Epithelial cell of esophagus (primary cell): ENCODE data around the gene ALDH1B1.
A peak's percentile ranks its signal among the peaks of the same experiment; 100 is the strongest.

Source experiments
- DNase-seq: peaks from one replicate; pipeline ENCODE4 v3.0.0; 2010; ENCODE audit warnings: low read depth
- H3K4me3 ChIP-seq: 2 replicates; pipeline ENCODE4 v1.5.1; 2011; ENCODE audit warnings: mild to moderate bottlenecking, low read length, control low read depth
- TF ChIP-seq, protein P1 (sequence below): IDR thresholded peaks from 2 replicates; pipeline ENCODE4 v1.5.1; 2011; ENCODE audit warnings: low read depth, mild to moderate bottlenecking, low read length, control low read depth, inconsistent platforms; ENCODE audit not compliant: insufficient read depth; ENCODE audit errors: missing control alignments

Gene ALDH1B1

DNA sequence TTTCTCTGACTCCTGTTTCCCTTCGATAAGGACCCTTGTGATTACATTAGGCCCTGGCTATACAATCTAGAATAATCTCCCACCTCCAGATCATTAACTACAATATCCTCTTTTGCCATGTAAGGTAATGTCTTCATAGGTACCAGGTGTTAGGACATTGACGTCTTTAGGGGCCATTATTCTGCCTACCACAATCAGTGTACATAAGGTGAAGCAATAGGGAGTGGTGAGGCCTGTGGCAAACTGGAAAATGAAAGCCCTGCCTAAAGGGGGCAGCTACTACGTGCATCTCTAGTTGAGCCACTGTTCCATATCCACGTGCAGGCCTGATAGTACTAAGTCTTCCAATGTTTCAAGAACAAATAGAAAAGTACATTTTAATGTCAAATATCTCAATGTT, 4.8 kb upstream of the ALDH1B1 start:
- no peak for DNase-seq
- no peak overlapping the region for H3K4me3 ChIP-seq
- TF ChIP-seq, protein P1, sequence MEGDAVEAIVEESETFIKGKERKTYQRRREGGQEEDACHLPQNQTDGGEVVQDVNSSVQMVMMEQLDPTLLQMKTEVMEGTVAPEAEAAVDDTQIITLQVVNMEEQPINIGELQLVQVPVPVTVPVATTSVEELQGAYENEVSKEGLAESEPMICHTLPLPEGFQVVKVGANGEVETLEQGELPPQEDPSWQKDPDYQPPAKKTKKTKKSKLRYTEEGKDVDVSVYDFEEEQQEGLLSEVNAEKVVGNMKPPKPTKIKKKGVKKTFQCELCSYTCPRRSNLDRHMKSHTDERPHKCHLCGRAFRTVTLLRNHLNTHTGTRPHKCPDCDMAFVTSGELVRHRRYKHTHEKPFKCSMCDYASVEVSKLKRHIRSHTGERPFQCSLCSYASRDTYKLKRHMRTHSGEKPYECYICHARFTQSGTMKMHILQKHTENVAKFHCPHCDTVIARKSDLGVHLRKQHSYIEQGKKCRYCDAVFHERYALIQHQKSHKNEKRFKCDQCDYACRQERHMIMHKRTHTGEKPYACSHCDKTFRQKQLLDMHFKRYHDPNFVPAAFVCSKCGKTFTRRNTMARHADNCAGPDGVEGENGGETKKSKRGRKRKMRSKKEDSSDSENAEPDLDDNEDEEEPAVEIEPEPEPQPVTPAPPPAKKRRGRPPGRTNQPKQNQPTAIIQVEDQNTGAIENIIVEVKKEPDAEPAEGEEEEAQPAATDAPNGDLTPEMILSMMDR, result no peak

DNA sequence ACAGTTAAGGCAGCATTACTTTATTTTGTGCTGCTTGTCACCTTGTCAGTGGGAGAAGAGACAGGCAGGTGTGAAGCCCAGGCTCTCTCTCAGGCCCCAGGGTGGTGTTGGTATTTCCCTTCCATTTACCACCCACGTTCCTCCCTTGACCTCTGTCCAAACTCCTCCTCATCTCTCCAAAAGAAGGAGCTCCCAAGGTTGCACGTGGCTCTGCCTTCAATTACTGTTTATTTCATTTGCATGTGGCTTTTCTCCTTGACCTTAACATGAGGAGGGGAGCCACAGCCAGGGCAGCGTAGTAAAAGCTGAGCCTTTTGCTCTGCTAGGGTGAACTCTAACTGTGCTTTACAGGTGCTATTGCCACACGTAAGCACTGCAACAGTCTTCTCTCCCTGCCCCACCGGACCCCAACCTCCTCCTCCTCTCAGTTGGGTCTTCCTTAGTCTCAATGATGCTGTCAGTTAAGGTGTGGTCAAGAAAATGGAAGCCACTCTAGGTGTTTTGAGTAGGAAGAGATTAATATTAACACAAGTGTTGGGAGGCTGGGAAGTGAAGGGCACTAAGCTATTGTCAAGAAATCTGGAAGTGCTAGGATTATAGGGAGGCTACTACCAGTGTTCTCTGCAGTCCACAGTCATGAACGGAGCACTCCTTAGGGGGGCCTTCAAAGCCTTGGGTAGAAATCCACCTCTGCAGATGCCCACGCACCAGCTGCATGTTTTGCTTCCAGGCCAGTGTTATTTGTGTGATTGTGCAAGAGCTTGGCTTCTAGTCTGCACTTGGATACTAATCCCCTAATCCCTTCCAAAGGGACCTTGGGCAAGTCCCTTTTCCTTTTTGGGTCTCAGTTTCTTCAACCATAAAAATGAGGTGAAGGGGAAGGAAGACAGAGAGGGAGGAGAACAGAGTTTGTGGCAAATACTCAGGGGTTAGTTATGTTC, 3.9 kb upstream of the ALDH1B1 start:
- TF ChIP-seq, protein P1, result no peak
- DNase-seq, result peak; percentile 13
- no peak overlapping the region for H3K4me3 ChIP-seq

DNA sequence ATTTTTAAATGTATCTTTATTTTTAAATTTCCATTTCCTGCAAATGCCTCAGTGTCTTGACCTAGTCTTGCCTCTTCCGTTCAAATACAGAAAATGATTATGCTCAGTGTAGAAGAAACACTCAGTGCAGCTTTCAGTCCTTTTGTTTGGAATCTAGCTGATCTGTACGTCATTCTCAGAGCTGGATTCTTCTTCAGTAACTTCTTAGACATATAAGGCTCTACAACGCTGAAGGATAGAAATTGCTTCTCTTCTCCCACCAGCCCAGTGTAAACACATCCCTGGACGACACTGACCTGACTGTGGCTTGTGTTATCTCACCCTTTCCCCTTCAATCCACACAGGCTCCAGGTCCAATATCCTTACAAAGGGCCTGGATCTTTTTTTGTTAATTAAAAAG, 3.2 kb upstream of the ALDH1B1 start:
- DNase-seq, result no peak
- no peak overlapping the region for H3K4me3 ChIP-seq
- TF ChIP-seq, protein P1, result no peak

DNA sequence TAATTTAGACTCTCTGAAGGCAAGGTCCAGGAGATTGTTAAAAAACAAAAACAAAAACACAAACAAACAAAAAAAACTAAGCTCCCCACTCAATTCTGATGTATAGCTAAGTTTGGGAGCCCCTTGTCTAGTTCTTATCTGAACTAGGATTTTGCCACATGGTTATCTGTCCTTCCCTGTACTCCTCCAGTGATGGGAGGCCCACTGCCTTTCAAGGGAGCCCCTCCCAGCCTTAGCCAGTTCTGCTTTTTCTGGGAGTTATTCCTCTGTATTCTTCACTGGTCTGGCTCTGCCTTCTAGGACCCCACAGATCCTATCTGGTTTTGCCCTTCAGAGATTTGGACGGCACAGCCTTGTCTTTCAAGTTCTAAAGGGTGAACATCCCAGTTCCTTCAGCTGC, 2.1 kb upstream of the ALDH1B1 start:
- TF ChIP-seq, protein P1, result no peak
- DNase-seq, result no peak
- H3K4me3 ChIP-seq, result no peak overlapping the region

DNA sequence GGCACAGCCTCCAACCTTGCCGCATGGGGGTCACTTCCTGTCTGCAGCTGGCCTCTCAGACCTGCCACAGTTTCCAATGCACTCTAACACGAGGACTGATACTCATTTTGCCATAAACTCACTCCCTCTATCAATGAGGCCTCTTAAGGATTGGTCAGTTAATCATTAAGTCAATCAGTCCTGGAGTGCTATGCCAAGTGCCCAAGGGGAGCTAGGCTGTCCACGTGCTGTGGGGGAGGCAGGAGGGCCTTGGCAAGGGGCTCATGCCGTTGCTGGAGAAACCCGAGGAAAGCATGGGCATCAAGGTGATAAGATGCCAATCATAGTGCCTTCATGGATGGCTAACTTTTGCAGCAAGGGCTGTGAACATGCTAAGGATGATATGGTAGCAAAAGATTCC, 1.7 kb upstream of the ALDH1B1 start:
- TF ChIP-seq, protein P1, result no peak
- no peak for DNase-seq
- H3K4me3 ChIP-seq, result no peak overlapping the region

DNA sequence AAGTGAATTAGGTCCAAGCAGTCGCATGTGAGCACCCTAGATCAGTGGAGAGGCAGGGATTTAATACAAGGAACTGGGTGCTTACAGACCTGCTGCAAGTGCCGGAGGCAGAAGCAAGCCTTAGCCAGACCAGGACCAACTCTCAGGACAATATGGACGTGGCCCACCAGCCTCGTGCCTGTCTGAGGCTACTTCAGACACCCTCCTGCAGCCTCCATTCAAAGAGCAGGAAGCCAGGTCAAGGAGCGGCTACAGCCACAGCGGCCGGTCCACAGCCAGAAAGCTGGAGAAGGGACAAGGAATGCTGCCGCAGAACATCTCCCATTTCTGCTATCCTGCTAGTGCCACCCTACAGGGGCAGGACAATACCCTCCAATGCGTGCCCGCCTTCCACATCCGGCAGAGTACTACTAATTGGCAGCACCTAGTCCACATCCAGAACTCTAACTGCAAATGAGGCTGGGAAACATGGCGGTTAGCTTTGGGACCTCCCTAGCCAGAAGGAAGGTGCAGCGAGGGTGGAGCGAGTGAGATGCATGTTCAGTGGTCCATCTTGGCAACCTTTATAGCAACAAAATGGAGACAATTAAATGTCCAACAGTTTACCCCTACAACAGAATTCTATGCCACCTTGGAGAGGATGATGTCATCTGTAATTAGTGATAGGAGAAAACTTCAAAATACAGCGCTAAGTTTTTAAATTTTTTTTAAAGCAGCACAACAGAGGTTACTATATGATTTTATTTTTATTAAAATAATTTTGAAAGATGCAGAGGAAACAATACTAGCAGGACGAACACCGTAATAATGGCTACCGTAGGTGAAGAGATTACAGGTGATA, 1.0 kb upstream of the ALDH1B1 start:
- TF ChIP-seq, protein P1, result no peak
- H3K4me3 ChIP-seq, result no peak overlapping the region
- no peak for DNase-seq
